ENCODE results near the gene WASF3.

WASF3 gene

DNA sequence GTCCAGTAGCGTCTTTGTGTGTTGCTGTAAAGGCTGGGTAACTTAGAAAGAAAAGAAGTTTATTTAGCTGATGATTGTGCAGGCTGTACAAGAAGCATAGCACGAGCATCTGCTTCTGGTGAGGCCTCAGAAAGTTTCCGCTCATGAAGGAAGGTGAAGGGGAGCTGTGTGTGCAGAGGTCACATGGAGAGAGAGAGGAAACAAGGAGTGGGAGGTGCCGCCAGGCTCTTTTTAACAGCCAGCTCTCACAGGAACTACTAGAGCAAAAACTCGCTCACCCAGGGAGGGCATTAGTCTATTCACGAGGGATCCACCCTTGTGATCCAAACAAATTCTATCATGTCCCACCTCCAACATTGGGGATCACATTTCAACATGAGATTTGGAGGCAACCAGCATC lies 103.3 kb downstream of the WASF3 start:
- H3K27me3 ChIP-seq (ENCODE audit: control insufficient read depth, insufficient read depth, low read length): no peaks in the 10 kb centered on the region
- H3K36me3 ChIP-seq (ENCODE audit: control insufficient read depth, insufficient read depth, low read length): no peaks in the 10 kb centered on the region
- no peak overlapping the region for H3K27ac ChIP-seq (ENCODE audit: low read depth, low read length)
- H3K9ac ChIP-seq (ENCODE audit: low read depth, low read length): no peak overlapping the region
- no peaks in the 10 kb centered on the region for H3K9me3 ChIP-seq (ENCODE audit: control insufficient read depth, insufficient read depth, low read length)
- peaks cover 9% of the 10 kb centered on the region for H3K4me1 ChIP-seq (ENCODE audit: control insufficient read depth, insufficient read depth, low read length)
- no peak overlapping the region for H3K4me3 ChIP-seq (ENCODE audit: low read depth, low read length)

- Histone ChIP-seq H3K36me3 (ENCODE audit: control insufficient read depth, insufficient read depth, low read length) (no peaks in the 10 kb centered on the region), H3K27ac (ENCODE audit: low read depth, low read length) (no peak overlapping the region), H3K4me1 (ENCODE audit: control insufficient read depth, insufficient read depth, low read length) (peaks cover 6% of the 10 kb centered on the region; the same call in 1 of the 2 replicates), H3K9me3 (ENCODE audit: control insufficient read depth, insufficient read depth, low read length) (no peaks in the 10 kb centered on the region), H3K27me3 (ENCODE audit: control insufficient read depth, insufficient read depth, low read length) (no peaks in the 10 kb centered on the region), H3K4me3 (ENCODE audit: low read depth, low read length) (no peak overlapping the region), H3K9ac (ENCODE audit: low read depth, low read length) (no peak overlapping the region)
Observed at GRCh38 chr13:26663791-26664190, 106.3 kb downstream of the WASF3 start.

GRCh38 chr13:26664286-26664685 lies 106.8 kb downstream of the WASF3 start:
- Histone ChIP-seq H3K36me3 (ENCODE audit: control insufficient read depth, insufficient read depth, low read length) (no peaks in the 10 kb centered on the region), H3K4me3 (ENCODE audit: low read depth, low read length) (no peak overlapping the region), H3K27me3 (ENCODE audit: control insufficient read depth, insufficient read depth, low read length) (no peaks in the 10 kb centered on the region), H3K27ac (ENCODE audit: low read depth, low read length) (no peak overlapping the region), H3K9me3 (ENCODE audit: control insufficient read depth, insufficient read depth, low read length) (no peaks in the 10 kb centered on the region), H3K9ac (ENCODE audit: low read depth, low read length) (no peak overlapping the region), H3K4me1 (ENCODE audit: control insufficient read depth, insufficient read depth, low read length) (peaks cover 6% of the 10 kb centered on the region; the same call in 1 of the 2 replicates)

DNA sequence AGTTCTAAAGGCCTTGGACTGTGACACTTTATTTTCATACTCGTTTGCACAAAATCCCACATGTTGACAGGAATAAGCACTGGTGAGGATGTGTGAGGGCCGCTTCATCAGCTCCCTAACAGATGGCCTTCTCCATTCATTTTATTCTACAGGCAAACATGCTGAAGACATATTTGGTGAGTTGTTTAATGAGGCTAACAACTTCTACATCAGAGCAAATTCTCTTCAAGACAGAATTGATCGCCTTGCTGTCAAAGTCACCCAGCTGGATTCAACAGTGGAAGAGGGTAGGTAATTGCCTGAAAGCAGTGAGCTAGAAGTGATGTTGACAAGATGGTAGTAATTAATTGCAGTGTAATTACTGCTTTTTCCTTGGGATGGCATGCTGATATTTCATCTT lies 107.4 kb downstream of the WASF3 start:
- H3K4me1 ChIP-seq (ENCODE audit: control insufficient read depth, insufficient read depth, low read length): peaks cover 6% of the 10 kb centered on the region; the same call in 1 of the 2 replicates
- H3K36me3 ChIP-seq (ENCODE audit: control insufficient read depth, insufficient read depth, low read length): no peaks in the 10 kb centered on the region
- no peak overlapping the region for H3K4me3 ChIP-seq (ENCODE audit: low read depth, low read length)

DNA sequence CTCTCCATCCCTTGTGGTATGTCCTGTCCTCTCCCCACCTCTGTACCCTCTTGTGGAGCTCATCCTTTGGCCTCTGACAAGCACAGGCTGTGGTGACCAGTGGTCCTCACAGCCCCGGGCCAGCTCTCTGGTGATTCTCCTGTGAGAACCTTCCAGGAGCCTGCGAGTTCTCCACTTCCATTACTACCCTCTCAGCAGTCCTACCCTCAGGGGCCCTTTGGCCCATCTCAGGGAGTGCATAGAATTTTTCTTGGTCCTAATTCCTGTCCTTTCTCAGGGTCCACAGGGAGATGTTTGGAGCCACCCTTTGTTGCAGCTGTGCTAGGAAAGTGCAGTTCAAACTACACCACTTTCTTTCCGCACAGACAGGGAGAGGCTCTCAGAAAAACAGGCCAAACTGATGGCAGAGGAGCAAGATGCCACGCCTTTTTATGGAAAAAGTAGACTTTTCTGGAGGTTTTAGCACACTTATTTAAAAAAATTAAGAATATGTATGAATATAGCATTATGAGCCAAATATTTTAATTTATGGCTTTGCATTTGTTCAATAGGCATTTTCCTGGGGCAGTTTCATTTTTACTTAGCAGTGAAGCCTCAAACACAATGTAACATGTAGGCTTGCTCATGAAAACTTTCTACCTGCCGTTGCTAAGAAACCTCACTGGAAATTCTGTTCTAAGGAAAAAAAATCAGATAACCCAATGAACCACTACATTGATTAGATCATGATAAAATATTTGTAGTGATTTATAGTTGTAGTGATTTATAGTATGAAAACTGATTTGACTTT lies 111.1 kb downstream of the WASF3 start:
- H3K36me3 ChIP-seq (ENCODE audit: control insufficient read depth, insufficient read depth, low read length): no peaks in the 10 kb centered on the region
- 0 out of 2 replicates have a peak, but pooled peaks cover 2% of the 10 kb centered on the region for H3K4me1 ChIP-seq (ENCODE audit: control insufficient read depth, insufficient read depth, low read length)
- H3K9ac ChIP-seq (ENCODE audit: low read depth, low read length): no peak overlapping the region
- H3K27me3 ChIP-seq (ENCODE audit: control insufficient read depth, insufficient read depth, low read length): no peaks in the 10 kb centered on the region
- no peak overlapping the region for H3K27ac ChIP-seq (ENCODE audit: low read depth, low read length)
- no peaks in the 10 kb centered on the region for H3K9me3 ChIP-seq (ENCODE audit: control insufficient read depth, insufficient read depth, low read length)
- no peak overlapping the region for H3K4me3 ChIP-seq (ENCODE audit: low read depth, low read length)

More for the DNA sequence above, 107.4 kb downstream of the WASF3 start:
- H3K9ac ChIP-seq (ENCODE audit: low read depth, low read length): no peak overlapping the region
- no peaks in the 10 kb centered on the region for H3K27me3 ChIP-seq (ENCODE audit: control insufficient read depth, insufficient read depth, low read length)
- H3K27ac ChIP-seq (ENCODE audit: low read depth, low read length): no peak overlapping the region
- no peaks in the 10 kb centered on the region for H3K9me3 ChIP-seq (ENCODE audit: control insufficient read depth, insufficient read depth, low read length)

GRCh38 chr13:26673890-26674289 lies 116.4 kb downstream of the WASF3 start:
- H3K36me3 ChIP-seq (ENCODE audit: control insufficient read depth, insufficient read depth, low read length): no peaks in the 10 kb centered on the region
- H3K27ac ChIP-seq (ENCODE audit: low read depth, low read length): no peak overlapping the region
- H3K4me1 ChIP-seq (ENCODE audit: control insufficient read depth, insufficient read depth, low read length): no peaks in the 10 kb centered on the region
- no peak overlapping the region for H3K4me3 ChIP-seq (ENCODE audit: low read depth, low read length)
- H3K9ac ChIP-seq (ENCODE audit: low read depth, low read length): no peak overlapping the region
- H3K9me3 ChIP-seq (ENCODE audit: control insufficient read depth, insufficient read depth, low read length): no peaks in the 10 kb centered on the region
- H3K27me3 ChIP-seq (ENCODE audit: control insufficient read depth, insufficient read depth, low read length): no peaks in the 10 kb centered on the region

- Histone ChIP-seq H3K9me3 (ENCODE audit: control insufficient read depth, insufficient read depth, low read length) (no peaks in the 10 kb centered on the region), H3K36me3 (ENCODE audit: control insufficient read depth, insufficient read depth, low read length) (peaks cover 9% of the 10 kb centered on the region), H3K4me3 (ENCODE audit: low read depth, low read length) (no peak overlapping the region), H3K27ac (ENCODE audit: low read depth, low read length) (no peak overlapping the region), H3K9ac (ENCODE audit: low read depth, low read length) (no peak overlapping the region), H3K4me1 (ENCODE audit: control insufficient read depth, insufficient read depth, low read length) (peaks cover 15% of the 10 kb centered on the region), H3K27me3 (ENCODE audit: control insufficient read depth, insufficient read depth, low read length) (no peaks in the 10 kb centered on the region)
Observed at GRCh38 chr13:26677156-26677555, 119.7 kb downstream of the WASF3 start.

- Histone ChIP-seq H3K36me3 (ENCODE audit: control insufficient read depth, insufficient read depth, low read length) (peaks cover 9% of the 10 kb centered on the region), H3K9me3 (ENCODE audit: control insufficient read depth, insufficient read depth, low read length) (no peaks in the 10 kb centered on the region), H3K9ac (ENCODE audit: low read depth, low read length) (no peak overlapping the region), H3K4me1 (ENCODE audit: control insufficient read depth, insufficient read depth, low read length) (peaks cover 15% of the 10 kb centered on the region), H3K4me3 (ENCODE audit: low read depth, low read length) (no peak overlapping the region), H3K27me3 (ENCODE audit: control insufficient read depth, insufficient read depth, low read length) (no peaks in the 10 kb centered on the region), H3K27ac (ENCODE audit: low read depth, low read length) (no peak overlapping the region)
Observed at GRCh38 chr13:26678330-26678729, 120.8 kb downstream of the WASF3 start.

DNA sequence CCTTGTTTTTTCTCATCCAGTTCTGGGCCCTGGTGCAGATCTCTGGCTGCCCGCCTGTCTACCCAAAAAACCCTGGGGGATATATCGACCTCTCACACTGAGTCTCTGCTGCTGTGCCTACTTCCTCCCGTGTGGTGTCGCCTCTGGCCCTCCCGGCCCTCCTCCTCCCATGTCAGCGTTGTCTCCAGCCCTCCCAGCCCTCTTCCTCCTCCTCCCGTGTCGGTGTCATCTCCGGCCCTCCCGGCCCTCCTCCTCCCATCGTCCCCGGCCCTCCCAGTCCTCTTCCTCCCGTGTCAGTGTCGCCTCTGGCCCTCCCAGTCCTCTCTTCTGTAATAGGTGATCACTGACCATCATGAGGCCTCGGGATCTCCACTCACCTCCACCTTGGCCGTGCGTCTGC lies 121.3 kb downstream of the WASF3 start:
- peaks cover 15% of the 10 kb centered on the region for H3K4me1 ChIP-seq (ENCODE audit: control insufficient read depth, insufficient read depth, low read length)
- no peaks in the 10 kb centered on the region for H3K9me3 ChIP-seq (ENCODE audit: control insufficient read depth, insufficient read depth, low read length)
- H3K36me3 ChIP-seq (ENCODE audit: control insufficient read depth, insufficient read depth, low read length): peaks cover 9% of the 10 kb centered on the region
- H3K4me3 ChIP-seq (ENCODE audit: low read depth, low read length): no peak overlapping the region
- H3K9ac ChIP-seq (ENCODE audit: low read depth, low read length): no peak overlapping the region
- no peak overlapping the region for H3K27ac ChIP-seq (ENCODE audit: low read depth, low read length)
- no peaks in the 10 kb centered on the region for H3K27me3 ChIP-seq (ENCODE audit: control insufficient read depth, insufficient read depth, low read length)

- Histone ChIP-seq H3K4me1 (ENCODE audit: control insufficient read depth, insufficient read depth, low read length) (peaks cover 15% of the 10 kb centered on the region), H3K27ac (ENCODE audit: low read depth, low read length) (no peak overlapping the region), H3K4me3 (ENCODE audit: low read depth, low read length) (no peak overlapping the region), H3K36me3 (ENCODE audit: control insufficient read depth, insufficient read depth, low read length) (peaks cover 12% of the 10 kb centered on the region), H3K9me3 (ENCODE audit: control insufficient read depth, insufficient read depth, low read length) (no peaks in the 10 kb centered on the region), H3K27me3 (ENCODE audit: control insufficient read depth, insufficient read depth, low read length) (no peaks in the 10 kb centered on the region), H3K9ac (ENCODE audit: low read depth, low read length) (no peak overlapping the region)
Observed at GRCh38 chr13:26679411-26680122, 122.1 kb downstream of the WASF3 start.

DNA sequence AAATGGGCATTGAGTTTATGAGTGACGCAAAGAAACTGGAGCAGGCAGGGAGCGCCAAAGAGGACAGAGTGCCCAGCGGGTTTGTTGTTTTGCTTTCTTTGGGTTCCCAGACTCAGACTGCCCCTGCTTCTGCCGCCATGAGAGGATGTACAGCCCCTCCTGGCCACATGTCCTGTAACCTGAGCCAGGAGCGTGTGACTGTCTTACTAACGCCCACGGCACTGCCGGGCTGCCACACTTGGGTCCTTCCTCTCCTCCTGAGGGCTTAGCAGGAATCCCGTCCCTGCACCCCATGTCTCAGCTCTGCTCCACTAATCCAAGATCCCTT lies 122.6 kb downstream of the WASF3 start:
- Histone ChIP-seq H3K4me3 (ENCODE audit: low read depth, low read length) (no peak overlapping the region), H3K27me3 (ENCODE audit: control insufficient read depth, insufficient read depth, low read length) (no peaks in the 10 kb centered on the region), H3K9me3 (ENCODE audit: control insufficient read depth, insufficient read depth, low read length) (no peaks in the 10 kb centered on the region), H3K36me3 (ENCODE audit: control insufficient read depth, insufficient read depth, low read length) (peaks cover 12% of the 10 kb centered on the region), H3K4me1 (ENCODE audit: control insufficient read depth, insufficient read depth, low read length) (peaks cover 15% of the 10 kb centered on the region), H3K9ac (ENCODE audit: low read depth, low read length) (no peak overlapping the region), H3K27ac (ENCODE audit: low read depth, low read length) (no peak overlapping the region)

All from HUES48 (cell line).